Thymus (tissue), 11 donors: ENCODE measurements around the gene CLEC12A. TPM values are rescaled to one million over a fixed set of nuclear protein-coding genes. Genes with fewer than 3 reads are reported as not detected.
"Not testable (repeated sequence)": the region's sequence is repeated elsewhere in the genome, so short reads cannot be mapped to it uniquely, and the experiment has no call there.

Experiments used
- DNase-seq, 9 donors: peaks; one replicate each; pipeline ENCODE4 v3.0.0-alpha.2; 2013; ENCODE audit warnings: low spot score in 9 of 9, low read depth in 6 of 9, missing footprints in 1 of 9
- H3K27ac ChIP-seq, 2 donors: one replicate each; pipeline ENCODE4 v1.5.1; 2013; ENCODE audit warnings: control low read depth in 1 of 2, low read depth in 1 of 2, low read length in 1 of 2, mild to moderate bottlenecking in 1 of 2, moderate library complexity in 1 of 2
- H3K27me3 ChIP-seq, 2 donors: one replicate each; pipeline ENCODE4 v1.5.1; 2013; ENCODE audit warnings: low read length in 1 of 2; ENCODE audit not compliant: control insufficient read depth in 2 of 2, insufficient read depth in 1 of 2
- H3K36me3 ChIP-seq, 2 donors: one replicate each; pipeline ENCODE4 v1.5.1; 2013; ENCODE audit warnings: low read length in 1 of 2, mild to moderate bottlenecking in 1 of 2, moderate library complexity in 1 of 2; ENCODE audit not compliant: control insufficient read depth in 2 of 2, insufficient read depth in 2 of 2
- H3K4me1 ChIP-seq, 2 donors: one replicate each; pipeline ENCODE4 v1.5.1; 2013; ENCODE audit warnings: low read length in 2 of 2; ENCODE audit not compliant: control insufficient read depth in 2 of 2, insufficient read depth in 2 of 2
- H3K4me3 ChIP-seq, 2 donors: one replicate each; pipeline ENCODE4 v1.5.1; 2013; ENCODE audit warnings: low read length in 2 of 2, control low read depth in 1 of 2, mild to moderate bottlenecking in 1 of 2
- H3K9me3 ChIP-seq, 2 donors: one replicate each; pipeline ENCODE4 v1.5.1; 2013; ENCODE audit warnings: low read length in 1 of 2, mild to moderate bottlenecking in 1 of 2; ENCODE audit not compliant: control insufficient read depth in 2 of 2, insufficient read depth in 1 of 2
- WGBS: extraction: QIAGEN DNeasy Blood & Tissue Kit; methylation state at CpG from one replicate; pipeline ENCODE4 v1.1.7; 2013; 5-methylcytosine and 5-hydroxymethylcytosine counted together
- polyA plus RNA-seq: library from polyadenylated mRNA; stranded (reverse); fragments of 200-250 nt; gene quantifications from one replicate; pipeline ENCODE4 v1.2.3, GENCODE V29; 2013
- total RNA-seq: library from RNA; stranded (reverse); fragments of 120-200 nt; gene quantifications from one replicate; pipeline ENCODE4 v1.2.4, GENCODE V29; 2013
- donor health status: healthy.

Gene CLEC12A
- total and polyA plus RNA-seq, 2 donors = 2.9 to 6.8 TPM

- H3K4me1 ChIP-seq = peaks cover 0 to 10% of the 10 kb centered on the region in 2 donors
- no peak overlapping the region for H3K4me3 ChIP-seq
- H3K9me3 ChIP-seq = no peaks in the 10 kb centered on the region
- no peaks in the 10 kb centered on the region for H3K36me3 ChIP-seq
- H3K27me3 ChIP-seq = no peaks in the 10 kb centered on the region
- peak in 1 of 9 donors; percentile 40 for DNase-seq
- no peak overlapping the region for H3K27ac ChIP-seq
These were observed 13.4 kb upstream of the CLEC12A start for GRCh38 chr12:9957834-9958233.

- no peaks in the 10 kb centered on the region for H3K9me3 ChIP-seq
- H3K4me3 ChIP-seq = no peak overlapping the region
- 79% methylated on average over 5 of the region's 5 CpGs for WGBS
- H3K27ac ChIP-seq = no peak overlapping the region
- H3K27me3 ChIP-seq = no peaks in the 10 kb centered on the region
- DNase-seq = no peak
- no peaks in the 10 kb centered on the region for H3K36me3 ChIP-seq
- H3K4me1 ChIP-seq = peaks cover 0 to 10% of the 10 kb centered on the region in 2 donors
These were observed 10.6 kb upstream of the CLEC12A start for GRCh38 chr12:9960590-9960989.

DNA sequence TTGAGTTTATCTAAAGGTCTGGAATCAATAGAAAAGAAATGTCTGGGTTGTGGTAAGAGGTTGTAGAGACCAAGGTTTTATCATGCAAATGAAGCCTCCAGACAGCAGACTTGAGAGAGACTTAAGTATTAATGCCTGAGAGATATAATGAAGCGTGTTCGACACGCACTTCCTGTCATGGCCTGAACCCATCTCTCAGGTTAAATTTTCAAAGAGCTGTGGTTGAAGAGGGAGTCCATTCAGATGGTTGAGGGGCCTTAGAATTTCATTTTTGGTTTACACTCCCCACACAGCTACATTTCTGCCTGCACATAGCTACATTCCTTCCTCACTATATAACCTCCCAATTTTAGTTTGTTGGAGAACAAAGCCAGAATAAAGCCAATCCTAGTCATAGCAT lies 10.1 kb upstream of the CLEC12A start:
- H3K4me3 ChIP-seq = no peak overlapping the region
- H3K9me3 ChIP-seq = no peaks in the 10 kb centered on the region
- WGBS = 56% methylated on average over 3 of the region's 3 CpGs
- no peak overlapping the region for H3K27ac ChIP-seq
- peaks cover 0 to 10% of the 10 kb centered on the region in 2 donors for H3K4me1 ChIP-seq
- no peaks in the 10 kb centered on the region for H3K36me3 ChIP-seq
- H3K27me3 ChIP-seq = no peaks in the 10 kb centered on the region
- DNase-seq = peak in 1 of 9 donors; percentile 27

GRCh38 chr12:9961901-9962300 lies 9.3 kb upstream of the CLEC12A start:
- DNase-seq = no peak
- Histone ChIP-seq H3K4me1 (peaks cover 0 to 10% of the 10 kb centered on the region in 2 donors), H3K9me3 (no peaks in the 10 kb centered on the region), H3K36me3 (no peaks in the 10 kb centered on the region), H3K4me3 (no peak overlapping the region), H3K27me3 (no peaks in the 10 kb centered on the region), H3K27ac (no peak overlapping the region)
- 88% methylated on average over 3 of the region's 3 CpGs for WGBS

- Histone ChIP-seq H3K27ac (no peak overlapping the region), H3K9me3 (no peaks in the 10 kb centered on the region), H3K4me3 (no peak overlapping the region), H3K27me3 (no peaks in the 10 kb centered on the region), H3K4me1 (no peaks in the 10 kb centered on the region), H3K36me3 (no peaks in the 10 kb centered on the region)
- DNase-seq = no peak
- WGBS = 93% methylated on average over 2 of the region's 2 CpGs
These were observed 1.5 kb upstream of the CLEC12A start for GRCh38 chr12:9969673-9970072.

GRCh38 chr12:9973949-9974348 lies 2.7 kb downstream of the CLEC12A start:
- no peak overlapping the region for H3K4me3 ChIP-seq
- H3K27me3 ChIP-seq = no peaks in the 10 kb centered on the region
- no peak for DNase-seq
- 91% methylated on average over 1 of the region's 1 CpG for WGBS
- H3K4me1 ChIP-seq = no peaks in the 10 kb centered on the region
- peaks cover 0 to 9% of the 10 kb centered on the region in 2 donors for H3K9me3 ChIP-seq
- H3K27ac ChIP-seq = no peak overlapping the region
- H3K36me3 ChIP-seq = no peaks in the 10 kb centered on the region

DNA sequence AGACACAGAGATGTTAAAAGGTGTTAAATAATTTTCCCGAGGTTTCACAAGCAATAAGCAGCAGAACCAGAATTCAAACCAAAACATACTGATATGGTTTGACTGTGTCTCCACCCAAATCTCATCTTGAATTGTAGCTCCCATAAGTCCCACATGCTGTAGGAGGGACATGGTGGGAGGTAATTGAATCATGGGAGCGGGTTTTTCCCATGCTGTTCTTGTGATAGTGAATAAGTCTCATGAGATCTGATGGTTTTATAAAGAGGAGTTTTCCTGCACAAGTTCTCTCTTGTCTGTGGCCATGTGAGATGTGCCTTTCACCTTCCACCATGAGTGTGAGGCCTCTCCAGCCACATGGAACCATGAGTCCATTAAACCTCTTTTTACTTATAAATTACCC lies 3.5 kb downstream of the CLEC12A start:
- H3K27ac ChIP-seq, H3K4me1 ChIP-seq, DNase-seq, H3K36me3 ChIP-seq, H3K4me3 ChIP-seq, H3K9me3 ChIP-seq, H3K27me3 ChIP-seq: not testable (repeated sequence)
- 94% methylated on average over 2 of the region's 2 CpGs for WGBS

- Histone ChIP-seq H3K27me3 (no peaks in the 10 kb centered on the region), H3K36me3 (no peaks in the 10 kb centered on the region), H3K9me3 (peaks cover 0 to 9% of the 10 kb centered on the region in 2 donors), H3K27ac (no peak overlapping the region), H3K4me1 (no peaks in the 10 kb centered on the region), H3K4me3 (no peak overlapping the region)
- no peak for DNase-seq
- WGBS = 97% methylated on average over 2 of the region's 2 CpGs
These were observed 4.4 kb downstream of the CLEC12A start for GRCh38 chr12:9975614-9976013.

- 73% methylated on average over 5 of the region's 5 CpGs for WGBS
- H3K9me3 ChIP-seq, DNase-seq, H3K36me3 ChIP-seq, H3K4me3 ChIP-seq, H3K27ac ChIP-seq, H3K4me1 ChIP-seq, H3K27me3 ChIP-seq: not testable (repeated sequence)
These were observed 5.4 kb downstream of the CLEC12A start for GRCh38 chr12:9976626-9977025.

DNA sequence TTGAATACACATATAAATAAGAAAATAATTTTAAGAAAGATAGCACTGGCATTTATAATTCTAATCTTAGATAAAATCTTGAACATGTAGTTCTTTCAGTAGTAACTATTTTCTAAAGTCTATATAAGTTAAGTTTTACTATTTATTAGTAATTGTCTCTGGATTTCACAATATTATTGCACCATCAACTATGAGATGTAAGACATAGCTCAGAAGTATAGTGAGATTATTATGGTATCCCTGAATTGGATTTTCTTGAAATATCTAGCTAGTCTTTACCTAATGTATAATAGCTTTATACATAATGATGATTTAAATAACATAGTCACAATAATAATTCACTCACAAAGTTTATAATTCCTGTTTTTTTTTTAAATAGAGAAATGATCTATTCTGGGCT lies 6.7 kb downstream of the CLEC12A start:
- H3K4me3 ChIP-seq = no peak overlapping the region
- no peaks in the 10 kb centered on the region for H3K27me3 ChIP-seq
- H3K9me3 ChIP-seq = peaks cover 0 to 9% of the 10 kb centered on the region in 2 donors
- no peaks in the 10 kb centered on the region for H3K36me3 ChIP-seq
- no peaks in the 10 kb centered on the region for H3K4me1 ChIP-seq
- no peak overlapping the region for H3K27ac ChIP-seq
- DNase-seq = no peak
